Measurements from ENCODE around the gene PABPN1. TPM values are rescaled to one million over a fixed set of nuclear protein-coding genes. Genes with fewer than 3 reads are reported as not detected.

The PABPN1 gene
- total and polyA plus RNA-seq, 9 of the 15 experiments (the other 6 are each of a cell fraction or from before 2014, with no cell fraction given), result 32.6 to 388 (median 178) TPM

- TF ChIP-seq ZNF436 (CRISPR knock-in tag; IDR thresholded peaks at IDR 0.05) (no peak), MAFF (IDR thresholded peaks at IDR 0.05; ENCODE audit: low read length) (peak; percentile 39; the same call in 1 of the 2 replicates), RNF219 (CRISPR knock-in tag; IDR thresholded peaks at IDR 0.05) (no peak), PCBP2 (IDR thresholded peaks at IDR 0.05; ENCODE audit: low read depth, low read length, poor library complexity, severe bottlenecking) (no peak), SIN3A (IDR thresholded peaks at IDR 0.05; ENCODE audit: borderline replicate concordance in 2 of 2, control insufficient read depth in 1 of 2, low read depth in 2 of 2, low read length in 2 of 2) (peak; percentile 76 to 81; a peak in 3 of 4 replicates), SRSF9 (IDR thresholded peaks at IDR 0.05; ENCODE audit: borderline replicate concordance, low read depth, low read length) (no peak), CHD2 (IDR thresholded peaks at IDR 0.05; ENCODE audit: low read depth, low read length) (0 out of 2 replicates have a peak, but pooled peaks have one; percentile 14), ZNF717 (CRISPR knock-in tag; IDR thresholded peaks at IDR 0.05) (no peak), ZNF668 (CRISPR knock-in tag; IDR thresholded peaks at IDR 0.05) (no peak), ZBTB26 (CRISPR knock-in tag; IDR thresholded peaks at IDR 0.05) (no peak), HCFC1 (IDR thresholded peaks at IDR 0.05; ENCODE audit: low read depth, low read length) (peak; percentile 74), ZNF274 (IDR thresholded peaks at IDR 0.05; ENCODE audit: borderline replicate concordance, low read depth, low read length) (no peak), JUN (IDR thresholded peaks at IDR 0.05; ENCODE audit: borderline replicate concordance, low read depth, low read length) (peak; percentile 67; the same call in 1 of the 2 replicates), JUN (CRISPR knock-in tag; IDR thresholded peaks at IDR 0.05; ENCODE audit: borderline replicate concordance) (peak; percentile 57; the same call in 1 of the 2 replicates), TOE1 (IDR thresholded peaks at IDR 0.05; ENCODE audit: borderline replicate concordance) (peak; percentile 98), TOE1 (CRISPR knock-in tag; IDR thresholded peaks at IDR 0.05; ENCODE audit: borderline replicate concordance, low read depth) (no peak), ETV6 (IDR thresholded peaks at IDR 0.05; ENCODE audit: borderline replicate concordance in 1 of 2, low read depth in 2 of 2, low read length in 1 of 2) (no peak), ETV6 (CRISPR knock-in tag; IDR thresholded peaks at IDR 0.05; ENCODE audit: borderline replicate concordance) (peak; percentile 54; the same call in 1 of the 2 replicates), BRD9 (IDR thresholded peaks at IDR 0.05; ENCODE audit: low read depth, partially characterized antibody) (no peak), ZC3H4 (CRISPR knock-in tag; IDR thresholded peaks at IDR 0.05; ENCODE audit: borderline replicate concordance) (no peak), CREBBP (IDR thresholded peaks at IDR 0.05; ENCODE audit: low read depth, low read length) (no peak), CBX3 (IDR thresholded peaks at IDR 0.05; ENCODE audit: borderline replicate concordance in 1 of 2, low read length in 2 of 2) (peak in 1 of 2 experiments; percentile 58; a peak in 1 of 3 replicates)
Measured at GRCh38 chr14:23301288-23301968, 19.8 kb upstream of the PABPN1 start (continued).

Measured in K562 (cell line).